ENCODE data around the gene TSSK2.

The TSSK2 gene

DNA sequence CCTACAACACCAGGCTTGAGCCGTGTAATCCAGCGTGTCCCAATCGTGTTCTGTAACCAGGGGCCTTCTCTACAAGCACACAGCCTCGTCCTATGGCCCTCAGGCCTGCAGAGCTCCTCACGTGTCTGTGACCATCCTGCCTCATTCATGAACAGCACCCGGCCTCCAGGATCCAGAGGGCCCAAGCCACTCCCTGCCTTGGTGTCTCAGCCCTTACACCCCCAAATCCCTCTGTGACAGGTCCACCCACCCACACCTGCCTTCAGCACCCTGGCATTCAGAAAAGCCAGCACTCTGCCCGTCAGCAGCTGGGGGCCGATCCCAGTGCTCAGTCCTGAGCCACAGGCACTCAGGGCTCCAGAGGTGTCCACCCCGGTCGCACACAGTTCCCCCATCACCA, 5.8 kb downstream of the TSSK2 start (continued):
- TF ChIP-seq, protein P1, sequence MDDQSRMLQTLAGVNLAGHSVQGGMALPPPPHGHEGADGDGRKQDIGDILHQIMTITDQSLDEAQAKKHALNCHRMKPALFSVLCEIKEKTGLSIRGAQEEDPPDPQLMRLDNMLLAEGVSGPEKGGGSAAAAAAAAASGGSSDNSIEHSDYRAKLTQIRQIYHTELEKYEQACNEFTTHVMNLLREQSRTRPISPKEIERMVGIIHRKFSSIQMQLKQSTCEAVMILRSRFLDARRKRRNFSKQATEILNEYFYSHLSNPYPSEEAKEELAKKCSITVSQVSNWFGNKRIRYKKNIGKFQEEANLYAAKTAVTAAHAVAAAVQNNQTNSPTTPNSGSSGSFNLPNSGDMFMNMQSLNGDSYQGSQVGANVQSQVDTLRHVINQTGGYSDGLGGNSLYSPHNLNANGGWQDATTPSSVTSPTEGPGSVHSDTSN (CRISPR knock-in tag; IDR thresholded peaks at IDR 0.05) = no peak
- TF ChIP-seq ZBTB1 (tag by site-specific recombination; IDR thresholded peaks at IDR 0.05) = no peak
- no peak for TF ChIP-seq MYNN (tag by site-specific recombination; IDR thresholded peaks at IDR 0.05; ENCODE audit: borderline replicate concordance)

DNA sequence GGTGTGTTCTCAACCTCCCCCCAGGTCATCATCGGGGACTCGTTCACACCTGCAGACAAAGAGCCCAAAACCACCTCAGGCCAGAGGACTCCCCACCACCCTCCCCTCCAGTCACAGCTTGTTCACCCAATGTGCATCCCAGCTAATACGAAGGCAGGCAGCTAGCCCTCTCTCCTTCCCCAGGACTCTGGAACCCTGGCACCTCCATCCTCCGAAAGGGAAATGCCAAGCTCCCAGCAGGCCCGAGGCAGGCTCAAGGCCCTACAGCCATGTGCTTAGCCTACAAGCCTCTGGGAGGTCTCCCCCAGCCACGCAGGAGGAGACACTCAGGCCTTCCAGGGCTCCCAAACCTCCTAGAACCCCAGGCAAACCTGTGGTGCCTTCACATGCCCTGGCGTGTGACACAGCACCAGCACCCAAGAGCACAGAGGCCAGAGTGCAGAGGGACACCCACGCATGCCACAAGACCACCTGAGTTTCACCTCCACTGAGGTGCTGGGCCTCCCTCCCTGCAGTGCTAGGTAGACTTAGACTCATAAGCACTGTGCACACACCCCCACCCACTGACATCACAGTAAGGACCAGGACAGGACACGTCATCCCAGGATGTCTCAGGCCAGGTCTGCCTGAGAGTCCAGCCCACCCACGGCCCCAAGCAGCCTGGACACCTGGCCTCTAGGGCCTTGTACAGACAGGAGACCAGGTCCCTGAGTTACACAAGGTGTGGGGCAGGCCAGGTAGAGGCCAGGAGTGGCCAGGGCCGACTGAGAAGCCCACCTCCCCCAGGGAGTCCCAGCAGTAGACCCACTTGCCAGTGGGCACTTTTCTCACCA, 6.5 kb downstream of the TSSK2 start:
- CTCF ChIA-PET = interaction anchor here (1.0 to 1.1 kb wide), 2 partner anchors 16 to 493 kb away, joined by 4 read pairs; partner anchors contain the start of gene DGCR2
- Histone ChIP-seq H3K4me1 (ENCODE audit: control insufficient read depth, insufficient read depth, low read length) (no peaks in the 10 kb centered on the region), H3K4me3 (ENCODE audit: low read depth, low read length) (no peak overlapping the region), H3K36me3 (ENCODE audit: control insufficient read depth in 2 of 2, insufficient read depth in 1 of 2, low read length in 2 of 2) (peaks cover 12 to 97% of the 10 kb centered on the region in 2 experiments; a peak in 2 of 3 replicates), H3K27ac (ENCODE audit: extremely low read depth, low read depth, low read length) (no peak overlapping the region), H3K9me3 (ENCODE audit: control insufficient read depth, insufficient read depth, low read depth, low read length) (no peaks in the 10 kb centered on the region)
- TF ChIP-seq ZIC2 (tag by site-specific recombination; IDR thresholded peaks at IDR 0.05) (peak; percentile 56), EGR2 (tag by site-specific recombination; IDR thresholded peaks at IDR 0.05; ENCODE audit: low read depth) (no peak)
- TF ChIP-seq, protein P2, sequence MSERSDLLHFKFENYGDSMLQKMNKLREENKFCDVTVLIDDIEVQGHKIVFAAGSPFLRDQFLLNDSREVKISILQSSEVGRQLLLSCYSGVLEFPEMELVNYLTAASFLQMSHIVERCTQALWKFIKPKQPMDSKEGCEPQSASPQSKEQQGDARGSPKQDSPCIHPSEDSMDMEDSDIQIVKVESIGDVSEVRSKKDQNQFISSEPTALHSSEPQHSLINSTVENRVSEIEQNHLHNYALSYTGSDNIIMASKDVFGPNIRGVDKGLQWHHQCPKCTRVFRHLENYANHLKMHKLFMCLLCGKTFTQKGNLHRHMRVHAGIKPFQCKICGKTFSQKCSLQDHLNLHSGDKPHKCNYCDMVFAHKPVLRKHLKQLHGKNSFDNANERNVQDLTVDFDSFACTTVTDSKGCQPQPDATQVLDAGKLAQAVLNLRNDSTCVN (tag by site-specific recombination; optimal IDR thresholded peaks at IDR 0.05) = no peak
- POLR2A ChIA-PET = interaction anchor here (1.0 to 1.1 kb wide), 2 partner anchors 37 to 48 kb away, joined by 3 read pairs; no protein-coding TSS in a partner anchor

DNA sequence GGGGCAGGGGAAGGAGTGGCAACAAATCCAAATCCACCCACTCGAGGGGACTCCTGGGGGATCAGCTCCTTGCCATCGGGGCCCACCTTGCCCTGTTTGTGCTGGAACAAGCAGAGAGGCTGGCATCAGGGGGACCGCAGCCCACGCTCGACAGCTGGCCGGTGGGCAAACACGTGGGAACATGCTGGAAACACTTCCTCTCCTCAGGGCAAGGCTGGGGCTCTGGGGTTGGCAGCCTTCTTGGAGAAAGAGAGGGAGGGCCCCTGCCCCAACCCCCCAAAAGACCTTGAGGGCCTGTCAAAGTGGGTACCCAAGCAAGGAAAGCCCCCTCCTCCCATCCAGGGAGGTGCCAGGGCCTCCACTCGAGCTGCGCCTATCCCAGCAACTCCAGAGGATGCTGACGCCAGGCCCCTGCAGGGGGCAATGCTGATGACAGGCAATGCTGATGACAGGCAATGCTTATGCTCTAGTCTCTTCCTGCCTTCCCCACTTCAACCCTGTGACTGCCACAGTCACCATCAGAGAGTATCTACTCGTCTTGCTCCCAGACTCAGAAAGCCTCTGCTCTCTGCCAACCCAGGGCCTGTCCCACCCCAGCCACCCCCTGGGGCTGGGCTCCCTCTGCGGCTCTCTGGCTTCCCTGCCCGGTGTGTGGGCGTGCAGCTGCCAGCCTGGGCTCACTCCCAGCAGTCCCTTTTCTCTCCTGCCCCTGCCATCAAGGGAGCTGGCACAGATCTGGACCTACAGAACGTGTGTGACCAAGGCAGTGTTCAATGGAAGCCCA, 7.3 kb downstream of the TSSK2 start:
- CTCF ChIA-PET = interaction anchor here (0.6 to 1.1 kb wide), 4 partner anchors 16 to 492 kb away, joined by 3 to 4 read pairs (median 4); partner anchors contain the start of gene DGCR2
- POLR2A ChIA-PET = interaction anchor here (1.0 to 1.1 kb wide), 2 partner anchors 36 to 49 kb away, joined by 3 read pairs; no protein-coding TSS in a partner anchor
- H3K36me3 ChIP-seq (ENCODE audit: control insufficient read depth in 2 of 2, insufficient read depth in 1 of 2, low read length in 2 of 2) = peaks cover 15 to 91% of the 10 kb centered on the region in 2 experiments; a peak in 2 of 3 replicates
- no peak for TF ChIP-seq ZNF629 (tag by site-specific recombination; IDR thresholded peaks at IDR 0.05)
- TF ChIP-seq ZNF138 (tag by site-specific recombination; IDR thresholded peaks at IDR 0.05; ENCODE audit: borderline replicate concordance) = no peak
- TF ChIP-seq, protein P3, sequence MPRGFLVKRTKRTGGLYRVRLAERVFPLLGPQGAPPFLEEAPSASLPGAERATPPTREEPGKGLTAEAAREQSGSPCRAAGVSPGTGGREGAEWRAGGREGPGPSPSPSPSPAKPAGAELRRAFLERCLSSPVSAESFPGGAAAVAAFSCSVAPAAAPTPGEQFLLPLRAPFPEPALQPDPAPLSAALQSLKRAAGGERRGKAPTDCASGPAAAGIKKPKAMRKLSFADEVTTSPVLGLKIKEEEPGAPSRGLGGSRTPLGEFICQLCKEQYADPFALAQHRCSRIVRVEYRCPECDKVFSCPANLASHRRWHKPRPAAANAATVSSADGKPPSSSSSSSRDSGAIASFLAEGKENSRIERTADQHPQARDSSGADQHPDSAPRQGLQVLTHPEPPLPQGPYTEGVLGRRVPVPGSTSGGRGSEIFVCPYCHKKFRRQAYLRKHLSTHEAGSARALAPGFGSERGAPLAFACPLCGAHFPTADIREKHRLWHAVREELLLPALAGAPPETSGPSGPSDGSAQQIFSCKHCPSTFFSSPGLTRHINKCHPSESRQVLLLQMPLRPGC (tag by site-specific recombination; IDR thresholded peaks at IDR 0.05) = no peak
- peak; percentile 25; the same call in 1 of the 2 replicates for TF ChIP-seq GLIS2 (tag by site-specific recombination; IDR thresholded peaks at IDR 0.05)
- TF ChIP-seq ZNF214 (tag by site-specific recombination; IDR thresholded peaks at IDR 0.05; ENCODE audit: borderline replicate concordance) = no peak
- TF ChIP-seq SCRT2 (tag by site-specific recombination; IDR thresholded peaks at IDR 0.05) = no peak
- peak; percentile 23; the same call in 1 of the 2 replicates for TF ChIP-seq ZIC2 (tag by site-specific recombination; IDR thresholded peaks at IDR 0.05)
- no peak for TF ChIP-seq ZNF416 (tag by site-specific recombination; IDR thresholded peaks at IDR 0.05)
- TF ChIP-seq FEZF1 (tag by site-specific recombination; IDR thresholded peaks at IDR 0.05) = no peak
- no peak for TF ChIP-seq ZNF776 (tag by site-specific recombination; IDR thresholded peaks at IDR 0.05; ENCODE audit: borderline replicate concordance)
- TF ChIP-seq WT1 (tag by site-specific recombination; IDR thresholded peaks at IDR 0.05) = no peak
- no peak for TF ChIP-seq ZXDB (tag by site-specific recombination; IDR thresholded peaks at IDR 0.05)
- TF ChIP-seq ZNF19 (tag by site-specific recombination; IDR thresholded peaks at IDR 0.05; ENCODE audit: low read depth) = no peak
- TF ChIP-seq ZNF530 (tag by site-specific recombination; IDR thresholded peaks at IDR 0.05; ENCODE audit: low read depth) = no peak
- no peak for TF ChIP-seq ZNF341 (tag by site-specific recombination; IDR thresholded peaks at IDR 0.05; ENCODE audit: low read depth)
- no peak for TF ChIP-seq ZNF223 (tag by site-specific recombination; IDR thresholded peaks at IDR 0.05)
- TF ChIP-seq, protein P4, sequence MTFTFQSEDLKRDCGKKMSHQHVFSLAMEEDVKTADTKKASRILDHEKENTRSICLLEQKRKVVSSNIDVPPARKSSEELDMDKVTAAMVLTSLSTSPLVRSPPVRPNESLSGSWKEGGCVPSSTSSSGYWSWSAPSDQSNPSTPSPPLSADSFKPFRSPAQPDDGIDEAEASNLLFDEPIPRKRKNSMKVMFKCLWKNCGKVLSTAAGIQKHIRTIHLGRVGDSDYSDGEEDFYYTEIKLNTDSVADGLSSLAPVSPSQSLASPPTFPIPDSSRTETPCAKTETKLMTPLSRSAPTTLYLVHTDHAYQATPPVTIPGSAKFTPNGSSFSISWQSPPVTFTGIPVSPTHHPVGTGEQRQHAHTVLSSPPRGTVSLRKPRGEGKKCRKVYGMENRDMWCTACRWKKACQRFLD (tag by site-specific recombination; IDR thresholded peaks at IDR 0.05) = no peak
- TF ChIP-seq ZBTB48 (tag by site-specific recombination; IDR thresholded peaks at IDR 0.05) = no peak
- TF ChIP-seq ZNF202 (tag by site-specific recombination; IDR thresholded peaks at IDR 0.05; ENCODE audit: borderline replicate concordance) = no peak
- TF ChIP-seq ZNF221 (tag by site-specific recombination; IDR thresholded peaks at IDR 0.05; ENCODE audit: borderline replicate concordance) = no peak
- TF ChIP-seq OSR2 (tag by site-specific recombination; IDR thresholded peaks at IDR 0.05) = no peak

More for the DNA sequence above, 7.3 kb downstream of the TSSK2 start:
- H3K9me3 ChIP-seq (ENCODE audit: control insufficient read depth, insufficient read depth, low read depth, low read length) = no peaks in the 10 kb centered on the region
- no peak overlapping the region for H3K4me3 ChIP-seq (ENCODE audit: low read depth, low read length)
- H3K4me1 ChIP-seq (ENCODE audit: control insufficient read depth, insufficient read depth, low read length) = no peaks in the 10 kb centered on the region
- H3K27ac ChIP-seq (ENCODE audit: extremely low read depth, low read depth, low read length) = no peak overlapping the region
